Stimulated activated CD8-positive, alpha-beta memory T cell treated with anti-CD3 and anti-CD28 coated beads, Interleukin-12 subunit alpha, Interleukin-12 subunit beta, amount 100 ng/mL, for 4 hours (primary cell): ENCODE measurements around the gene CDK11B.
"Not testable (repeated sequence)": the region's sequence is repeated elsewhere in the genome, so short reads cannot be mapped to it uniquely, and the experiment has no call there.

ENCODE experiments used
- DNase-seq: peaks from one replicate; pipeline ENCODE4 v3.0.0-alpha.2; 2020; ENCODE audit warnings: low read depth

The CDK11B gene

GRCh38 chr1:1658583-1659549 lies at the start of gene CDK11B:
Gene CDK11B, minus strand, starts transcription at chr1:1659004. Its CDS starts 1,519 bp downstream, at chr1:1657485.
- peak; percentile 92 for DNase-seq

- DNase-seq, result not testable (repeated sequence)
These were observed 49.1 kb upstream of the CDK11B start for GRCh38 chr1:1707897-1708296.

- not testable (repeated sequence) for DNase-seq
These were observed 48.4 kb upstream of the CDK11B start for GRCh38 chr1:1707241-1707640.

- not testable (repeated sequence) for DNase-seq
These were observed 46.8 kb upstream of the CDK11B start for GRCh38 chr1:1705623-1706022.

GRCh38 chr1:1704284-1704957 lies 45.6 kb upstream of the CDK11B start:
- DNase-seq, result not testable (repeated sequence)

- no peak for DNase-seq
These were observed 45.0 kb upstream of the CDK11B start for GRCh38 chr1:1703796-1704195.

- DNase-seq, result not testable (repeated sequence)
These were observed 43.7 kb upstream of the CDK11B start for GRCh38 chr1:1702506-1702905.

- not testable (repeated sequence) for DNase-seq
These were observed 41.8 kb upstream of the CDK11B start for GRCh38 chr1:1700557-1700956.

- not testable (repeated sequence) for DNase-seq
These were observed 41.3 kb upstream of the CDK11B start for GRCh38 chr1:1700067-1700466.

- DNase-seq, result not testable (repeated sequence)
These were observed 40.3 kb upstream of the CDK11B start for GRCh38 chr1:1699061-1699460.

GRCh38 chr1:1697358-1698183 lies 38.8 kb upstream of the CDK11B start:
- not testable (repeated sequence) for DNase-seq

GRCh38 chr1:1696431-1697357 lies 37.9 kb upstream of the CDK11B start:
- not testable (repeated sequence) for DNase-seq

GRCh38 chr1:1692714-1693647 lies 34.2 kb upstream of the CDK11B start, which contains the start of gene SLC35E2B:
Gene SLC35E2B, minus strand, starts transcription at chr1:1692795. Its CDS starts 16,096 bp downstream, at chr1:1676699.
- peak; percentile 94 for DNase-seq

GRCh38 chr1:1692324-1692713 lies 33.5 kb upstream of the CDK11B start:
- DNase-seq, result peak; percentile 75

GRCh38 chr1:1691443-1691842 lies 32.6 kb upstream of the CDK11B start:
- DNase-seq, result not testable (repeated sequence)

- not testable (repeated sequence) for DNase-seq
These were observed 30.7 kb upstream of the CDK11B start for GRCh38 chr1:1689526-1689925.

GRCh38 chr1:1687846-1688245 lies 29.0 kb upstream of the CDK11B start:
- no peak for DNase-seq

GRCh38 chr1:1684031-1684681 lies 25.4 kb upstream of the CDK11B start:
- no peak for DNase-seq
